Measurements from ENCODE around the gene CERCAM.
"Not testable (repeated sequence)": the region's sequence is repeated elsewhere in the genome, so short reads cannot be mapped to it uniquely, and the experiment has no call there.

Gene CERCAM

DNA sequence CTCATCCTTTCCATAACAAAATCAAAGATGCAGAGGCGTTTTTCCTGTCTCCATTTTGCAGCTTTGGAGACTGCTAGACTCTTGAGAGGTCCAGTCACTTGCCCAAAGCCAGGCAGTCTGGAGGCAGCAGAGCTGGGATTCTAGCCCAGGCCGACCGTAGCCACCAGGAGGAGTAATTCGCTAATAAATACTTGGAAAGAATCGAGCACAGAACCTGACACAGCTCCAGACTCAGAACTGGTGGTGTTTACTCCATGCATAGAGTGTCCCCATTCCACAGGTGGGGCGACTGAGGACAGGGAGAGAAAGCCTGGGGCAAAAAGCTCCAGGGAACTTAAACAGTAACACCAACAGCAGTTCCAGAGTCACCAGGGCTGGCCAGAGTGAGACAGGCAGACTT, 10.7 kb upstream of the CERCAM start:
- H3K4me3 ChIP-seq (ENCODE audit: low read depth, low read length) = no peak overlapping the region
- TF ChIP-seq, protein P1, sequence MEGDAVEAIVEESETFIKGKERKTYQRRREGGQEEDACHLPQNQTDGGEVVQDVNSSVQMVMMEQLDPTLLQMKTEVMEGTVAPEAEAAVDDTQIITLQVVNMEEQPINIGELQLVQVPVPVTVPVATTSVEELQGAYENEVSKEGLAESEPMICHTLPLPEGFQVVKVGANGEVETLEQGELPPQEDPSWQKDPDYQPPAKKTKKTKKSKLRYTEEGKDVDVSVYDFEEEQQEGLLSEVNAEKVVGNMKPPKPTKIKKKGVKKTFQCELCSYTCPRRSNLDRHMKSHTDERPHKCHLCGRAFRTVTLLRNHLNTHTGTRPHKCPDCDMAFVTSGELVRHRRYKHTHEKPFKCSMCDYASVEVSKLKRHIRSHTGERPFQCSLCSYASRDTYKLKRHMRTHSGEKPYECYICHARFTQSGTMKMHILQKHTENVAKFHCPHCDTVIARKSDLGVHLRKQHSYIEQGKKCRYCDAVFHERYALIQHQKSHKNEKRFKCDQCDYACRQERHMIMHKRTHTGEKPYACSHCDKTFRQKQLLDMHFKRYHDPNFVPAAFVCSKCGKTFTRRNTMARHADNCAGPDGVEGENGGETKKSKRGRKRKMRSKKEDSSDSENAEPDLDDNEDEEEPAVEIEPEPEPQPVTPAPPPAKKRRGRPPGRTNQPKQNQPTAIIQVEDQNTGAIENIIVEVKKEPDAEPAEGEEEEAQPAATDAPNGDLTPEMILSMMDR (IDR thresholded peaks at IDR 0.05; ENCODE audit: low read depth, low read length, missing control alignments) = peak; percentile 52
- DNase-seq (ENCODE audit: low read depth) = no peak
- in situ Hi-C loops (cut with HindIII; ENCODE audit: low sequenced_read_pairs) = no loop called here

DNA sequence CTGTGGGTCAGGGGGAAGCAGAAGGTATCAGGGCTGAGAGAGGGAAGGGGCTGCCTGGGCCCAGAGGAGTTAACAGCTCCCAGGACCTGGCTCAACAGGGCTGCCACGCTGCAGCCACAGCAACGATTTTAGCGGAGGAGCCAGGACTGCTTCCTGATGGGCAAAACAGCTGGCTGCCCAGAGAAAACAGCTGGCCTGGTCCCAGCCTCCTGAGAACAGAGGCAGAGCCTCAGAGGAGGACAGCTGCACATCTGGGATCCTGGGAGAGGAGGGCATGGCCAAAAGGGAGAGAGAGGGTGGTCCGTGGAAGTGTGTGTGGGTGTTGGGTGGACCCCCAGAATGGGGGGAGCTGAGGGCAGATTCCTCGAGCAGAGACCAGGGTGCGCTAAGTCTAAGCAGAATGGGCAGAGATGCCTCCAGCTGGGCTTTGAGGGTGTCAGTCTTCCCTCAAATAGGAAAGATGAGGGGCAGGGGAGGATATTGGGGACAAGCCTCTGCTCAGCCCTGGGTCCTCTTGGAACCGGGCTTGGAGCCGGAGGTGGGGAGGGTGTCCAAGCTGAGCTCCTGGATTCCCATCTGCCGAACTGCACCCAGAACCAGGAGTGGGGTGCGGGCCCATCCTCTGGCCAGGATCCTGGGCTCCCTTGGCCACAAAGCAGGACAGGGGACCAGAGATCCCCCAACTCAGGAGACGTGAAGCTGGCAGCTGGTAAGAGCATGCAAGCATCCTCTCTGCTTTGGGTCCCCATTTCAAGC, 9.1 kb upstream of the CERCAM start:
- H3K4me3 ChIP-seq (ENCODE audit: low read depth, low read length) = no peak overlapping the region
- in situ Hi-C loops (cut with HindIII; ENCODE audit: low sequenced_read_pairs) = no loop called here
- TF ChIP-seq, protein P1 (IDR thresholded peaks at IDR 0.05; ENCODE audit: low read depth, low read length, missing control alignments) = no peak
- DNase-seq (ENCODE audit: low read depth) = no peak

DNA sequence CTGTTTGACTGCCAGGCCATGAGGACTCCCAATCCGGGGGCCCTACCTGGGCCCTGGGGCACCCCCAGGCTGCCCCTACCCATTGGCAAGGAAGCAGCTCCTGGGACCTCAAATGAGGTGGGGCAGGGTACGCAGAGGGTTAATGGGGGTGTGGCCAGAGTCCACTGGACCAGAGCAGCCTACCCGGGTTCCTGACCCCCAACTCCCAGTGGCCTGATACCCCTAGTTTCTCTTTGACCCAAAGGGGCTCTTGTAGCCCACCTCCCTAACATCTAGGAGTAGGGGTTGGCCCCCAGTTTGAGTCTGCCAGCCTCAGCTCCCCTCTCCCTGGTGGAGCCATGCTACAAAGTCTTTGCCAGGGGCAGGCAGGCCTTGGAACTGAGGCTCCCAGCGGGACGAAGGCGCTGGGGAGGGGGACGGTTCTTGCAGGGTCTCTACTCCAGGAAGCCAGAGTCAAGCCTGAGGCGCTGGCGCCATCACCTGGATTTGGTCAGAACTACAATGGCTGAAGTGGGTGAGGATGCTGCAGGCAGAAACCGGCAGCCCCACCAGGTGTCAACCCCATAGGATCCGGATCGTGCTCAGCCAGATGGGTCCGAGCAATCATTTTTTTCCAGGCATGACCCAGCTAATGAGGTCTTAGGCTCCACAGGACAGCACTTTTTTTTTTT, 8.4 kb upstream of the CERCAM start:
- in situ Hi-C loops (cut with HindIII; ENCODE audit: low sequenced_read_pairs) = no loop called here

DNA sequence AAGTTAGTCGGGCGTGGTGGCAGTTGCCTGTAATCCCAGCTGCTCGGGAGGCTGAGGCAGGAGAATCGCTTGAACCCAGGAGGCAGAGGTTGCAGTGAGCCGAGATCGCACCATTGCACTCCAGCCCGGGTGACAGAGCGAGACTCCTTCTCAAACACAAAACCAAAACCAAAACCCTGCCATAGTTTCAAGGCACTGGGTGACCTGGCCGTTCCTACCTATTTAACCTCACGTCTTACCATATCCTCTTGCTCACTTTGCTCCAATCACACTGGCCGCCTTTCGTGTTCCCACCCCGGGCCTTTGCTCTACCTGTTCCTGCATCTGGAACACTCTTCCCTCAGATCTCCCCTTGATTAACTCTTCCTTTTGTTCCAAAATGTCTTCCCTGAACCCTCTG, 6.9 kb upstream of the CERCAM start:
- H3K4me3 ChIP-seq (ENCODE audit: low read depth, low read length); in situ Hi-C loops (cut with HindIII; ENCODE audit: low sequenced_read_pairs); DNase-seq (ENCODE audit: low read depth): not testable (repeated sequence)

More for the DNA sequence above, 8.4 kb upstream of the CERCAM start:
- peak; percentile 19 for DNase-seq (ENCODE audit: low read depth)
- no peak overlapping the region for H3K4me3 ChIP-seq (ENCODE audit: low read depth, low read length)
- TF ChIP-seq, protein P1 (IDR thresholded peaks at IDR 0.05; ENCODE audit: low read depth, low read length, missing control alignments) = peak; percentile 69

DNA sequence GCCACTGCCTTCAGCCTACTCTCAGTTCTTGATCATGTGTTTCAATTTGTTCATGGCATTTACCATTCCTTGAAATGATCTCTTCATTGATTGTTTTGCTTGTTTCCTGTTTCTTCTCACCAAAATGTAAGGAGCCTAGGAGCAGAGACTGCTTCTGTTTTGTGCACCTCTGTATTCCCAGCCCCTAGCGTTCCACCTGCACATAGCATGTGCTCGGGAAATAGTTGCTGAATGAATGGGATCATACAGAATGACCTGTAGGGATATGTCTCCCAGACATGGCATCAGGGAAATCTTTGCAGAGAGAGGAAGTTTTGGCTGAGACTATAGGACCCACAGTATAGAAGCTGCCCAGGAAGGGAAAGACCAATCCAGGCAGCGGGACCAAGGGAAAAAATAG, 6.2 kb upstream of the CERCAM start:
- TF ChIP-seq, protein P1 (IDR thresholded peaks at IDR 0.05; ENCODE audit: low read depth, low read length, missing control alignments) = peak; percentile 29
- in situ Hi-C loops (cut with HindIII; ENCODE audit: low sequenced_read_pairs) = no loop called here
- DNase-seq (ENCODE audit: low read depth) = no peak
- H3K4me3 ChIP-seq (ENCODE audit: low read depth, low read length) = no peak overlapping the region

DNA sequence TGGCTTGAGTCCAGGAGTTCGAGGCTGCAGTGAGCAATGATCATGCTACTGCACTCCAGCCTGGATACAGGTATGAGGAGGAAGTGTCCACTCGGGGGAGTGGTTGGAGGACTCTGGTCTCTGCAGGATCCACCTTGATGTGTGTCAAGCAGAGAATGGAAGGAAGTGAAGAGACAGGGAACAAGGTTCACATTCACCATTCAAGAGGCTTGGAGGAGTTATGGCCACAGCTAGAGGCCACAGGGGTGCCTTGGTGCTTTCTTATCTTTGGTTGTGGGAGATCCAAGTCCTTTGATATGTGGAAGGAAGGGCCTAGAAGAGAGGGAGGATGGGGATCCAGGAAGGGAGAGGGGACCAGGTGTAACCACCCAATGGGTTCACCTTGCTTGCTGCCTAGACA, 5.4 kb upstream of the CERCAM start:
- DNase-seq (ENCODE audit: low read depth) = no peak
- TF ChIP-seq, protein P1 (IDR thresholded peaks at IDR 0.05; ENCODE audit: low read depth, low read length, missing control alignments) = no peak
- H3K4me3 ChIP-seq (ENCODE audit: low read depth, low read length) = no peak overlapping the region
- in situ Hi-C loops (cut with HindIII; ENCODE audit: low sequenced_read_pairs) = no loop called here

DNA sequence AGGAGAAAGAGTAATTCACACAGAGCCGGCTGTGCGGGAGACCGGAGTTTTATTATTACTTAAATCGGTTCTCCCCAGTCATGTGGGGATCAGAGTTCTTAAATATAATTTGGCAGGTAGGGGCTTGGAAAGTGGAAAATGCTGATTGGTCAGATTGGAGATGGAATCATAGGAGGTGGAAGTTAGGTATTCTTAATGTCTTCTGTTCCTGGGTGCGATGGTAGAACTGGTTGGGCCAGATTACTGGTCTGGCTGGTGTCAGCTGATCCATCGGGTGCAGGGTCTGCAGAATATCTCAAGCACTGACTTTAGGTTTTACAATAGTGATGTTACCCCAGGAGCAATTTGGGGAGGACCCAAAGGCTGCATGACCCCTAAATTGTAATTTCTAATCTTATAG, 4.6 kb upstream of the CERCAM start:
- TF ChIP-seq, protein P1 (IDR thresholded peaks at IDR 0.05; ENCODE audit: low read depth, low read length, missing control alignments) = no peak
- no peak overlapping the region for H3K4me3 ChIP-seq (ENCODE audit: low read depth, low read length)
- in situ Hi-C loops (cut with HindIII; ENCODE audit: low sequenced_read_pairs) = no loop called here
- no peak for DNase-seq (ENCODE audit: low read depth)
